ENCODE data around the gene AKAP14.
"Not testable (repeated sequence)": the region's sequence is repeated elsewhere in the genome, so short reads cannot be mapped to it uniquely, and the experiment has no call there.

Gene AKAP14

DNA sequence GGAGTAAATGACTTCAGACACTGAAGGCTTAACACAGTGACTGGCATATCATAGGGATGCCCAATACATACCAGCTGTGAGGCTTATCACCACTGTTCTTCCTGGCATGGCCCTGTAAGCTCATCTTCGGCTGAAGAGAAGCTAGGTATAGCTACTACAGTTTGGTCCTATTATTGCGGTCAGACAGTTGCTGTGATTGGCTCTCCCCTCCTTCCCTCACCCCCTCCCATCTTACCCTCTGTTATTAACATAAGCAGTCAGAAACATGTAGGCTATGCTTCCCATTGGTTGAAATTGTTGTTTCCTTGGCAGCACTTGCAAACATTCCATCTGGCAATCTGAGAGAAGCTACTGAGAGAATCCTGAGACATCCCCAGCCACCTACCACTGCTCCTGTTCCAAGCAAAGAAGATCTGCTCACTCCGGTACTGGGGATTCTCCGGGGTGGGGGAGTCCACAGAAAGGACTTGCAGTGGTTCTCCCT is at the start of gene AKAP14:
AKAP14 (plus strand) TSS at position 51 of the 484 bp plus-strand sequence. CDS start 7,331 bp downstream, outside the sequence.
- DNase-seq (ENCODE audit: low read depth), result no peak

- DNase-seq (ENCODE audit: low read depth), result peak; percentile 89
Measured at GRCh38 chrX:119852382-119853353, 43.0 kb upstream of the AKAP14 start, which contains the start of gene UPF3B. UPF3B (minus strand) TSS chrX:119852963; CDS start chrX:119852928, 35 bp downstream.

DNA sequence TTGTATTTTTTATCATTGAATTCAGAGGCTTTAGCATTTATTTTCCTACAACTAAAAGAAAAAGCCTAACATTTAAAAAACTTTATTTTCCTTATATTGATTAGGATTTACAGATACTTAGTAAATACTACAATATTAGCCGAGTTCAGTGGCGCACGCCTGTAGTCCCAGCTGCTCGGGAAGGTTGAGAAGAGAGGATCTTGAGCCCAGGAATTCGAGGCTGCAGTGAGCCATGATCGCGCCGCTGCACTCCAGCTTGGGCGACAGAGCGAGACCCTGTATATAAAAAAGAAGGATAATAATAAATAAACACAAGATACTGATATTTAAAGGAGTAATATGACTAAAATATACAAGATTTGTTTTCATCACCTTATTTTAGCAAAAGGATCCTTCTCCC is 42.2 kb upstream of the AKAP14 start:
- no peak for DNase-seq (ENCODE audit: low read depth)

GRCh38 chrX:119870626-119871131 is 25.0 kb upstream of the AKAP14 start:
- no peak for DNase-seq (ENCODE audit: low read depth)

DNA sequence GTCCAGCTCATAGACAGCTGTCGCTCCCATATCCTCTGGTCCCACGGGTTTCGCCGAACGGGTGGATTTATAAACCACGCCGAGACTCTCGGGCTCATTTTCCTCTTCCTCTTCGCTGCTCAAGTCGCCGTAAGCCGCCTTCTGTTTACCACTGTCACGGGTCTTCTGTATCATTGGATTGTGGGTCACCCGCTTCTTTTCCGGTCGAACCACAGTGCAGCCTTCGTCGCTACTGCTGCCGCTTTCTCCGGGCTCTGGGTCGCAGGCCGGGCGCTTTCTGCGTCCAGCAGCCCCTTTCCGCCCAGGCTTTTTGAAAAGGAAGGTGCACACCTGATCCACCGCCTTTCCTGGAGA is 24.5 kb upstream of the AKAP14 start:
- DNase-seq (ENCODE audit: low read depth), result no peak

- DNase-seq (ENCODE audit: low read depth), result peak; percentile 57
Measured at GRCh38 chrX:119871599-119872395, 23.9 kb upstream of the AKAP14 start, which contains the start of the genes NDUFA1 and RNF113A. NDUFA1 (plus strand) TSS chrX:119871832; CDS start chrX:119871912, 80 bp downstream. RNF113A (minus strand) TSS chrX:119871733; CDS start chrX:119871613, 120 bp downstream.

DNA sequence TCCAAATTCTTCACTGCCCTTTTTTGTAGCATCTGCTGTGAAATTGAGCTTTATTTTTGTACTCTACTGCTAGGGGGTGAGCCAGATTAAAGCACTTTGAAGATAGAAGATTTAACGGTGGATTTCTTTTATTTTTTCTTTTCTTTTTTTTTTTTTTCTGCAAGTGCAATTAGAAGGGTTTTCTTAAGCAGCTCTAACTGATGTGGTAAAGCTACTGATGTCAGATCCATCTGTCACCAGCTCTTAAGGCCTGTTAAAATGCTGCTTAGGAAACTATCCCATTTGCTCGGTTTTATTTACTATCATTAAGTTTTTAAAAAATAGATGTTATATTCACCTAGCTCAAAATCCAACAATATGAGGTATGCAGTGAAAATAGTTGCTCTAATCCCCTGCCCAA is 17.0 kb upstream of the AKAP14 start:
- DNase-seq (ENCODE audit: low read depth), result no peak

DNA sequence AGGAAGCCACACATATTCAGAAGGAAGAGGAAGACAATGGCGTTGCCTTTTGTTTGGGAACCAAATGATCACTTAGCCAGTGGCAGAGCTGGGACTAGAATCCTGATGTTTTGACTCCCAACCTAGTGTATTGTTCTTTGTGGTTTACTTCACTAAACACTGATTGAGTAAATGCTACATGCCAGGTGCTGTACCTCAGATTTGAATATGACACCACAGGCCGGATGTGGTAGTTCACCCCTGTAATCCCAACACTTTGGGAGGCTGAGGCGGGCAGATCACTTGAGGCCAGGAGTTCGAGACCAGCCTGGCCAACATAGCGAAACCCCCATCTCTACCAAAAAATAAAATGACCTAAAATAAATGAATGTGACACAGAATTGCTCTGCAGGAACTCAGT is 15.6 kb upstream of the AKAP14 start:
- DNase-seq (ENCODE audit: low read depth), result no peak

- no peak for DNase-seq (ENCODE audit: low read depth)
Measured at GRCh38 chrX:119880552-119881437, 14.9 kb upstream of the AKAP14 start.

GRCh38 chrX:119885554-119886428 is 9.9 kb upstream of the AKAP14 start:
- DNase-seq (ENCODE audit: low read depth), result no peak

- DNase-seq (ENCODE audit: low read depth), result no peak
Measured at GRCh38 chrX:119887721-119888425, 7.8 kb upstream of the AKAP14 start.

DNA sequence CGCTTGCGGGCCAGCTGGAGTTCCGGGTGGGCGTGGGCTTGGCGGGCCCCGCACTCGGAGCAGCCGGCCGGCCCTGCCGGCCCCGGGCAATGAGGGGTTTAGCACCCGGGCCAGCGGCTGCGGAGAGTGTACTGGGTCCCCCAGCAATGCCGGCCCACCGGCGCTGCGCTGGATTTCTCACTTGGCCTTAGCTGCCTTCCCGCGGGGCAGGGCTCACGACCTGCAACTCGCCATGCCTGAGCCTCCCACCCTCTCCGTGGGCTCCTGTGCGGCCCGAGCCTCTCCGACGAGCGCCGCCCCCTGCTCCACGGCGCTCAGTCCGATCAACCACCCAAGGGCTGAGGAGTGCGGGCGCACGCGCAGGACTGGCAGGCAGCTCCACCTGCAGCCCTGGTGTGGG is 5.1 kb upstream of the AKAP14 start:
- not testable (repeated sequence) for DNase-seq (ENCODE audit: low read depth)

DNA sequence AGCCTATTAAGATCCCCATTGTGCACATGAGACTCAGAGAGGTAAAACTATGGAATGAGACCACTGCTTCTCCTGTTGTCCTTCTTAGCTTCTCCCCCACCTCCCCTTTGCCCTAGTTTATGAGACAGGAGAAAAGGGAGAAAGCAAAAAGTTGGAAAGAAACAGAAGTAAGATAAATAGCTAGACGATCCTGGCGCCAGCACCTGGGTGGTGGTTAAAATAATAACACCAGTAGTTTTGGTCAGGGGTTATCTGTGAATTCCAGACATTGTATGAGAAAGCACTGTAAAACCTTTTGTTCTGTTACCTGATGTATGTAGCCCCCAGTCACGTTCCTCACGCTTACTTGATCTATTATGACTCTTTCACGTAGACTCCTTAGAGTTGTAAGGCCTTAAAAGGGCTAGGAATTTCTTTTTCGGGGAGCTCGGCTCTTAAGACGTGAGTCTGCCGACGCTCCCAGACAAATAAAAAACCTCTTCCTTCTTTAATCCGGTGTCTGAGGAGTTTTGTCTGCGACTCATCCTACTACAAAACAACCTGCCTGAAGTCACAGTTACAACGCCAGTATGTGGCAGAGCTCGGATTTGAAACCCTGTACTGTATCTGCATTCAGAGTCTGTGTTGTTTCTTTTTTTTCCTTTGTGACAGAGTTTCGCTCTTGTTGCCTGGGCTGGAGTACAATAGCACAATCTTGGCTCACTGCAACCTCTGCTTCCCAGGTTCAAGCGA is 3.6 kb upstream of the AKAP14 start:
- DNase-seq (ENCODE audit: low read depth), result not testable (repeated sequence)

GRCh38 chrX:119899125-119899524 is 3.4 kb downstream of the AKAP14 start:
- DNase-seq (ENCODE audit: low read depth), result no peak

GRCh38 chrX:119900976-119901375 is 5.3 kb downstream of the AKAP14 start:
- DNase-seq (ENCODE audit: low read depth), result no peak

DNA sequence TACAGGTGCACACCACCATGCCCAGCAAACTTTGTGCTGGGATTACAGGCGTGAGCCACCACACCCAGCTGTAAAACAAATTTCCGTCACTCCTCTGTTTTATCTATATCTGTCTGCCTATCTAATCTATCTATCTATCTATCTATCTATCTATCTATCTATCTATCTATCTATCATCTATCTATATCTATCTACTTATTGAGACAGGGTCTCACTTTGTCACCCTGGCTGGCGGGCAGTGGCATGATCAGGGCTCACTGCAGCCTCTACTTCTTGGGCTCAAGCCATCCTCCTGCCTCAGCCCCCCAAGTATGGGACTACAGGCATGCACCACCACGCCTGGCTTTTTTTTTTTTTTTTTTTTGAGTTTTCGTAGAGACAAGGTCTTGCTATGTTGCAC is 20.6 kb downstream of the AKAP14 start:
- no peak for DNase-seq (ENCODE audit: low read depth)

DNA sequence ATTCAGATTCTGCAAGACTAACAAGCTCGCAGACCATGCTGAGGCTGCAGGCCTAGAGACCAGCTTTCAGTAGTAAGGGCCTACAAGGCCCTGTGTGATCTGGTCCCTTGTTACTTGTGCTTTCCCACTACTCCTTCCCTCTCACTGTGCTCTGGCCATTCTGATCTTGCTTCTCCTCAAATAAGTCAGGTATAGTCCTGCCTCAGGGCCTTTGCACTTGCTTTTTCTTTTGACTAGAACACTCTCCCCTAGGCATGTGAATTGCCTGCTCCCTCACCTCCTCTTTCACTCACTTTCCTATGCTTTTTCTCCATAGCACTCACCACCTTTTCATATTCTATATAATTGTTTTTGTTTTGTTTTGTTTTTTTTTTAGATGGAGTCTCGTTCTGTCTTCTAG is 22.2 kb downstream of the AKAP14 start:
- no peak for DNase-seq (ENCODE audit: low read depth)

DNA sequence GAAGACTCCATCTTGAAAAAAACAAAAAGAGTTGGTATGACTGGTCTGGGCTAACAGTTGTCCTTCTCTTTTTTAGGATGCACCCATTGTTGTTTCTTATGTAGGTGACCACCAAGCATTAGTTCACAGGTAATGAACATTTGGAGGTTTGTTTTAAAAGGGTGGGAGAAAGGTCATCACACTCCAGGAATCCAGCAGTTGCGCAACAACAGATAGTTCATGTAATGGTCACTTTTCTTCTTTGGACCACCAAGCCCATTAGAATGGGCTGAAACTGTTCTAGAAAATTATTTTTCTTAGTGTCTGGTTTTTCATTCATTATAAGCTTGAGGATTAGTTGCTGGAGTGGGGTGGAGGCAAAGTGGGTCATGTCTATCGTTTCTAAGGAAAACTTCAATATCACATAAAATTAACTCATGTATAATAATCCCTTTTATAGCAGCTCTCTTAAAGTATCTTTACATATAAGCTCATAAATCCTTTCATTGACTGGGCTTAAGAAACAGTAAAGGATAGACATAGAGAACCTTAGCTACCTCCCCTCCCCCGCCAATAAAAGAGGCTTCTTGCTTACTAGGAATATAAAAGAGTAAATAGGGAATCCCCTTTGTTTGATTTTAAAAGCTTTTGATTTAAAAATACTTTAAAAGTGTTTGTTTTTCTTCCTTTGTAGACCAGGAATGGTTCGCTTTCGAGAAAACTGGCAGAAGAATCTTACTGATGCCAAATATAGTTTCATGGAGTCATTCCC is 24.3 kb downstream of the AKAP14 start:
- DNase-seq (ENCODE audit: low read depth), result no peak
